ENCODE measurements around the gene CFAP68. TPM values are rescaled to one million over a fixed set of nuclear protein-coding genes. Genes with fewer than 3 reads are reported as not detected.

CFAP68 gene
- total and polyA plus RNA-seq, 9 of the 15 experiments (the other 6 are each of a cell fraction or from before 2014, with no cell fraction given) = 22.8 to 72.3 (median 52.5) TPM

GRCh38 chr11:111878849-111879636 is at the start of gene CFAP68, which contains the start of gene FDXACB1 (continued):
- TF ChIP-seq ILK (tag; IDR thresholded peaks at IDR 0.05; ENCODE audit: borderline replicate concordance, low read depth) (no peak), E2F3 (CRISPR knock-in tag; IDR thresholded peaks at IDR 0.05) (no peak), THRAP3 (IDR thresholded peaks at IDR 0.05; ENCODE audit: borderline replicate concordance) (no peak), YY1 (IDR thresholded peaks at IDR 0.05; ENCODE audit: borderline replicate concordance in 1 of 3, control insufficient read depth in 1 of 3, extremely low read depth in 1 of 3, insufficient read depth in 3 of 3, insufficient read length in 1 of 3, insufficient replicate concordance in 2 of 3, low read depth in 1 of 3, low read length in 2 of 3) (peak; percentile 35 to 88 (median 61)), CREB3 (tag; conservative IDR thresholded peaks at IDR 0.05; ENCODE audit: low read depth) (0 out of 2 replicates have a peak, but pooled peaks have one; percentile 62), ZNF197 (CRISPR knock-in tag; IDR thresholded peaks at IDR 0.05; ENCODE audit: low read depth) (0 out of 2 replicates have a peak, but pooled peaks have one; percentile 34), RAD51 (IDR thresholded peaks at IDR 0.05; ENCODE audit: borderline replicate concordance, low read depth) (no peak; the same call in 1 of the 2 replicates), POLR2B (IDR thresholded peaks at IDR 0.05; ENCODE audit: low read depth, partially characterized antibody) (peak; percentile 80), NR1H2 (CRISPR knock-in tag; IDR thresholded peaks at IDR 0.05) (no peak), HNRNPL (IDR thresholded peaks at IDR 0.05; ENCODE audit: low read depth, low read length) (no peak), U2AF2 (optimal IDR thresholded peaks at IDR 0.05; ENCODE audit: low read depth, low read length) (no peak), LARP7 (IDR thresholded peaks at IDR 0.05) (no peak)
- TF ChIP-seq, protein P1, sequence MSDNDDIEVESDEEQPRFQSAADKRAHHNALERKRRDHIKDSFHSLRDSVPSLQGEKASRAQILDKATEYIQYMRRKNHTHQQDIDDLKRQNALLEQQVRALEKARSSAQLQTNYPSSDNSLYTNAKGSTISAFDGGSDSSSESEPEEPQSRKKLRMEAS (CRISPR knock-in tag; IDR thresholded peaks at IDR 0.05) = peak; percentile 89
- TF ChIP-seq, protein P2, sequence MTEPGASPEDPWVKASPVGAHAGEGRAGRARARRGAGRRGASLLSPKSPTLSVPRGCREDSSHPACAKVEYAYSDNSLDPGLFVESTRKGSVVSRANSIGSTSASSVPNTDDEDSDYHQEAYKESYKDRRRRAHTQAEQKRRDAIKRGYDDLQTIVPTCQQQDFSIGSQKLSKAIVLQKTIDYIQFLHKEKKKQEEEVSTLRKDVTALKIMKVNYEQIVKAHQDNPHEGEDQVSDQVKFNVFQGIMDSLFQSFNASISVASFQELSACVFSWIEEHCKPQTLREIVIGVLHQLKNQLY (CRISPR knock-in tag; conservative IDR thresholded peaks at IDR 0.05) = no peak
- TF ChIP-seq, protein P3, sequence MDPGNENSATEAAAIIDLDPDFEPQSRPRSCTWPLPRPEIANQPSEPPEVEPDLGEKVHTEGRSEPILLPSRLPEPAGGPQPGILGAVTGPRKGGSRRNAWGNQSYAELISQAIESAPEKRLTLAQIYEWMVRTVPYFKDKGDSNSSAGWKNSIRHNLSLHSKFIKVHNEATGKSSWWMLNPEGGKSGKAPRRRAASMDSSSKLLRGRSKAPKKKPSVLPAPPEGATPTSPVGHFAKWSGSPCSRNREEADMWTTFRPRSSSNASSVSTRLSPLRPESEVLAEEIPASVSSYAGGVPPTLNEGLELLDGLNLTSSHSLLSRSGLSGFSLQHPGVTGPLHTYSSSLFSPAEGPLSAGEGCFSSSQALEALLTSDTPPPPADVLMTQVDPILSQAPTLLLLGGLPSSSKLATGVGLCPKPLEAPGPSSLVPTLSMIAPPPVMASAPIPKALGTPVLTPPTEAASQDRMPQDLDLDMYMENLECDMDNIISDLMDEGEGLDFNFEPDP (CRISPR knock-in tag; IDR thresholded peaks at IDR 0.05) = no peak
- TF ChIP-seq, protein P4, sequence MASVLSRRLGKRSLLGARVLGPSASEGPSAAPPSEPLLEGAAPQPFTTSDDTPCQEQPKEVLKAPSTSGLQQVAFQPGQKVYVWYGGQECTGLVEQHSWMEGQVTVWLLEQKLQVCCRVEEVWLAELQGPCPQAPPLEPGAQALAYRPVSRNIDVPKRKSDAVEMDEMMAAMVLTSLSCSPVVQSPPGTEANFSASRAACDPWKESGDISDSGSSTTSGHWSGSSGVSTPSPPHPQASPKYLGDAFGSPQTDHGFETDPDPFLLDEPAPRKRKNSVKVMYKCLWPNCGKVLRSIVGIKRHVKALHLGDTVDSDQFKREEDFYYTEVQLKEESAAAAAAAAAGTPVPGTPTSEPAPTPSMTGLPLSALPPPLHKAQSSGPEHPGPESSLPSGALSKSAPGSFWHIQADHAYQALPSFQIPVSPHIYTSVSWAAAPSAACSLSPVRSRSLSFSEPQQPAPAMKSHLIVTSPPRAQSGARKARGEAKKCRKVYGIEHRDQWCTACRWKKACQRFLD (CRISPR knock-in tag; IDR thresholded peaks at IDR 0.05) = peak; percentile 95
- TF ChIP-seq, protein P5, sequence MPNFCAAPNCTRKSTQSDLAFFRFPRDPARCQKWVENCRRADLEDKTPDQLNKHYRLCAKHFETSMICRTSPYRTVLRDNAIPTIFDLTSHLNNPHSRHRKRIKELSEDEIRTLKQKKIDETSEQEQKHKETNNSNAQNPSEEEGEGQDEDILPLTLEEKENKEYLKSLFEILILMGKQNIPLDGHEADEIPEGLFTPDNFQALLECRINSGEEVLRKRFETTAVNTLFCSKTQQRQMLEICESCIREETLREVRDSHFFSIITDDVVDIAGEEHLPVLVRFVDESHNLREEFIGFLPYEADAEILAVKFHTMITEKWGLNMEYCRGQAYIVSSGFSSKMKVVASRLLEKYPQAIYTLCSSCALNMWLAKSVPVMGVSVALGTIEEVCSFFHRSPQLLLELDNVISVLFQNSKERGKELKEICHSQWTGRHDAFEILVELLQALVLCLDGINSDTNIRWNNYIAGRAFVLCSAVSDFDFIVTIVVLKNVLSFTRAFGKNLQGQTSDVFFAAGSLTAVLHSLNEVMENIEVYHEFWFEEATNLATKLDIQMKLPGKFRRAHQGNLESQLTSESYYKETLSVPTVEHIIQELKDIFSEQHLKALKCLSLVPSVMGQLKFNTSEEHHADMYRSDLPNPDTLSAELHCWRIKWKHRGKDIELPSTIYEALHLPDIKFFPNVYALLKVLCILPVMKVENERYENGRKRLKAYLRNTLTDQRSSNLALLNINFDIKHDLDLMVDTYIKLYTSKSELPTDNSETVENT (CRISPR knock-in tag; IDR thresholded peaks at IDR 0.05) = no peak
